SK-N-SH (cell line): ENCODE measurements around the gene HMG20A. TPM values are rescaled to one million over a fixed set of nuclear protein-coding genes. Genes with fewer than 3 reads are reported as not detected.

Experiments
- CTCF ChIA-PET: fragments of 300-600, 350-600 bp; formaldehyde crosslinking; extraction: SDS; loops from one replicate; lab custom pipeline; 2021; lab: Yijun Ruan, JAX
- POLR2A ChIA-PET: fragments of 350-600 bp; sonication (Branson Sonifier 250); formaldehyde crosslinking; extraction: SDS; loops from one replicate; lab custom pipeline; 2020; ENCODE audit warnings: antibody characterized with exemption, inconsistent platforms; lab: Yijun Ruan, JAX
- DNase-seq: peaks from one replicate; pipeline ENCODE4 v3.0.0; 2012
- H2AFZ ChIP-seq: fragments of 200-600 bp; sonication (generic); 2 replicates; pipeline ENCODE4 v1.8.1; 2016; ENCODE audit warnings: antibody characterized with exemption, mild to moderate bottlenecking, low read depth
- H3F3A ChIP-seq: fragments of 200-600 bp; sonication (generic); replicated peaks from 2 replicates; pipeline ENCODE3; 2016; ENCODE audit warnings: antibody characterized with exemption, mild to moderate bottlenecking; ENCODE audit not compliant: insufficient read depth
- H3K27ac ChIP-seq, 2 experiments: fragments of 200-500 bp in 1 of 2; fragments of 200-600 bp in 1 of 2; sonication (Bioruptor generic) in 1 of 2; sonication (generic), shearing (Covaris generic) in 1 of 2; 2 replicates each; pipeline versions ENCODE4 v1.5.1 to v1.6.1; 2014 to 2016; ENCODE audit warnings: low read depth in 2 of 2, inconsistent platforms in 1 of 2, low read length in 1 of 2, mild to moderate bottlenecking in 1 of 2, mixed read lengths in 1 of 2
- H3K27me3 ChIP-seq: fragments of 200-600 bp; sonication (generic), shearing (Covaris generic); 2 replicates; pipeline ENCODE4 v1.6.1; 2016; ENCODE audit warnings: mixed run types; ENCODE audit not compliant: insufficient read depth
- H3K36me3 ChIP-seq, 2 experiments: fragments of 200-500 bp in 1 of 2; fragments of 200-600 bp in 1 of 2; sonication (Bioruptor generic) in 1 of 2; sonication (generic) in 1 of 2; replicated peaks in 1 of 2; 2 replicates each; pipeline versions ENCODE3 to v1.5.1; 2014 to 2016; ENCODE audit warnings: low read length in 1 of 2, mild to moderate bottlenecking in 1 of 2; ENCODE audit not compliant: insufficient read depth in 2 of 2, control insufficient read depth in 1 of 2
- H3K4me1 ChIP-seq, 2 experiments: fragments of 200-500 bp in 1 of 2; fragments of 200-600 bp in 1 of 2; sonication (Bioruptor generic) in 1 of 2; sonication (generic), shearing (Covaris generic) in 1 of 2; 2 replicates each; pipeline versions ENCODE4 v1.5.1 to v1.6.1; 2014 to 2016; ENCODE audit warnings: low read depth in 1 of 2, low read length in 1 of 2, mixed run types in 1 of 2; ENCODE audit not compliant: insufficient read depth in 2 of 2, control insufficient read depth in 1 of 2
- H3K4me2 ChIP-seq: fragments of 200-600 bp; sonication (generic), shearing (Covaris generic); 2 replicates; pipeline ENCODE4 v1.6.1; 2017; ENCODE audit warnings: mixed run types
- H3K4me3 ChIP-seq, 2 experiments: fragments of 200-500 bp in 1 of 2; fragments of 200-600 bp in 1 of 2; sonication (Bioruptor generic) in 1 of 2; sonication (generic), shearing (Covaris generic) in 1 of 2; 2 replicates each; pipeline versions ENCODE4 v1.5.1 to v1.8.1; 2014 to 2016; ENCODE audit warnings: low read depth in 2 of 2, inconsistent platforms in 1 of 2, low read length in 1 of 2, mild to moderate bottlenecking in 1 of 2, mixed read lengths in 1 of 2, moderate library complexity in 1 of 2
- H3K79me2 ChIP-seq: fragments of 200-600 bp; sonication (generic); 2 replicates; pipeline ENCODE4 v1.8.1; 2017; ENCODE audit warnings: mild to moderate bottlenecking; ENCODE audit not compliant: insufficient read depth
- H3K9ac ChIP-seq: fragments of 200-600 bp; sonication (generic); 2 replicates; pipeline ENCODE4 v1.6.1; 2017; ENCODE audit warnings: mixed run types
- H3K9me2 ChIP-seq: fragments of 200-600 bp; sonication (generic); 2 replicates; pipeline ENCODE4 v1.6.1; 2017; ENCODE audit warnings: mixed run types
- H3K9me3 ChIP-seq: fragments of 200-600 bp; sonication (generic); 2 replicates; pipeline ENCODE4 v1.6.1; 2017; ENCODE audit warnings: mixed run types, mild to moderate bottlenecking, moderate library complexity
- H4K20me1 ChIP-seq: fragments of 200-600 bp; sonication (generic); 2 replicates; pipeline ENCODE4 v1.6.1; 2017; ENCODE audit warnings: mild to moderate bottlenecking, mixed run types; ENCODE audit not compliant: insufficient read depth
- ELF1 ChIP-seq: IDR thresholded peaks from 2 replicates; pipeline ENCODE4 v1.4.0; 2012
- EP300 ChIP-seq, 2 experiments: IDR thresholded peaks; 2 replicates each; pipeline versions ENCODE4 v1.4.0 to v1.6.1; 2012; ENCODE audit warnings: borderline replicate concordance in 1 of 2, low read depth in 1 of 2, low read length in 1 of 2
- EZH2phosphoT487 ChIP-seq: fragments of 200-600 bp; sonication (generic); IDR thresholded peaks from 2 replicates; pipeline ENCODE4 v1.6.1; 2017; ENCODE audit warnings: low read depth, mixed run types, mild to moderate bottlenecking, antibody characterized with exemption, moderate library complexity, borderline replicate concordance
- FOSL2 ChIP-seq: IDR thresholded peaks from 2 replicates; pipeline ENCODE4 v1.4.0; 2012; ENCODE audit warnings: low read depth, mild to moderate bottlenecking, moderate library complexity, borderline replicate concordance
- GABPA ChIP-seq: IDR thresholded peaks from 2 replicates; pipeline ENCODE4 v1.4.0; 2012; ENCODE audit warnings: low read depth, mild to moderate bottlenecking
- GATA2 ChIP-seq: sonication (generic); formaldehyde crosslinking; IDR thresholded peaks from 2 replicates; pipeline ENCODE4 v1.5.0; 2020; ENCODE audit warnings: mild to moderate bottlenecking, missing genetic modification reagents
- NRF1 ChIP-seq: IDR thresholded peaks from 2 replicates; pipeline ENCODE4 v1.6.1; 2012; ENCODE audit warnings: low read depth, mild to moderate bottlenecking, low read length
- PBX3 ChIP-seq: IDR thresholded peaks from 2 replicates; pipeline ENCODE4; 2012
- POLR2AphosphoS5 ChIP-seq: IDR thresholded peaks from 2 replicates; pipeline ENCODE4 v1.6.1; 2012; ENCODE audit warnings: low read depth, low read length
- RCOR1 ChIP-seq: fragments of 150-350 bp; IDR thresholded peaks from 2 replicates; pipeline ENCODE4 v1.6.1; 2017; ENCODE audit warnings: antibody characterized with exemption, low read length
- RFX5 ChIP-seq: IDR thresholded peaks from 2 replicates; pipeline ENCODE4 v1.6.1; 2012; ENCODE audit warnings: mild to moderate bottlenecking, improper control_type of control experiment, low read length
- RXRA ChIP-seq: IDR thresholded peaks from 2 replicates; pipeline ENCODE4 v1.4.0; 2012; ENCODE audit warnings: low read depth, mild to moderate bottlenecking, borderline replicate concordance
- SIN3A ChIP-seq: IDR thresholded peaks from 2 replicates; pipeline ENCODE4 v1.6.1; 2012; ENCODE audit warnings: low read depth, mild to moderate bottlenecking, low read length, moderate library complexity, borderline replicate concordance
- TAF1 ChIP-seq: IDR thresholded peaks from 2 replicates; pipeline ENCODE4 v1.6.1; 2012; ENCODE audit warnings: low read depth, mild to moderate bottlenecking, low read length, moderate library complexity, borderline replicate concordance
- TEAD4 ChIP-seq: IDR thresholded peaks from 2 replicates; pipeline ENCODE4 v1.4.0; 2012; ENCODE audit warnings: mild to moderate bottlenecking, borderline replicate concordance; ENCODE audit not compliant: insufficient read depth
- USF1 ChIP-seq: IDR thresholded peaks from 2 replicates; pipeline ENCODE4 v1.4.0; 2012; ENCODE audit warnings: low read depth, borderline replicate concordance
- USF2 ChIP-seq: fragments of 150-350 bp; IDR thresholded peaks from 2 replicates; pipeline ENCODE4 v1.6.1; 2017; ENCODE audit warnings: antibody characterized with exemption, low read length, low read depth, borderline replicate concordance
- YY1 ChIP-seq: IDR thresholded peaks from 2 replicates; pipeline ENCODE4 v1.4.0; 2012; ENCODE audit warnings: low read depth, mild to moderate bottlenecking
- ZBTB33 ChIP-seq: IDR thresholded peaks from 2 replicates; pipeline ENCODE4 v1.4.0; 2012; ENCODE audit warnings: low read depth, borderline replicate concordance
- WGBS: methylation state at CpG from one replicate; pipeline ENCODE4 v1.1.6; 2017; ENCODE audit warnings: low lambda C conversion rate; 5-methylcytosine and 5-hydroxymethylcytosine counted together
- polyA plus RNA-seq, 3 experiments: library from polyadenylated mRNA; depleted of rRNA; stranded (reverse); fragments of >200 nt; gene quantifications; 2 replicates each; pipeline ENCODE4 v1.2.3, GENCODE V29; 2012

The HMG20A gene
- polyA plus RNA-seq, 1 of the 3 experiments (the other 2 are of a cell fraction), result 27.7 TPM

GRCh38 chr15:77505556-77505955 lies 84.9 kb downstream of the HMG20A start:
- H3K79me2 ChIP-seq, result no peaks in the 10 kb centered on the region
- no peaks in the 10 kb centered on the region for H3K9me2 ChIP-seq
- H3K27ac ChIP-seq, result no peak overlapping the region
- H3K9ac ChIP-seq, result no peak overlapping the region
- H3K4me2 ChIP-seq, result no peak overlapping the region
- peaks cover 3% of the 10 kb centered on the region for H3F3A ChIP-seq
- H3K4me3 ChIP-seq, result no peak overlapping the region
- WGBS, result 60% methylated on average over 3 of the region's 4 CpGs
- peaks cover 24 to 28% of the 10 kb centered on the region in 2 experiments; a peak in 3 of 4 replicates for H3K4me1 ChIP-seq
- CTCF ChIA-PET, result interaction anchor here (0.6 to 2.8 kb wide), 4 partner anchors 9 to 387 kb away, joined by 3 to 14 read pairs (median 4); no protein-coding TSS in a partner anchor
- no peak overlapping the region for H2AFZ ChIP-seq
- no peak for DNase-seq
- POLR2A ChIA-PET, result no interaction called here
- TF ChIP-seq EP300 (IDR thresholded peaks at IDR 0.05; ENCODE audit: borderline replicate concordance in 1 of 2, low read depth in 1 of 2, low read length in 1 of 2) (no peak), RFX5 (no peak), GATA2 (CRISPR knock-in tag) (no peak), POLR2AphosphoS5 (no peak), RCOR1 (no peak), NRF1 (no peak), GABPA (no peak), TEAD4 (no peak), USF2 (no peak), RXRA (no peak)
- no peaks in the 10 kb centered on the region for H3K9me3 ChIP-seq
- H3K36me3 ChIP-seq, result no peaks in the 10 kb centered on the region
- H3K27me3 ChIP-seq, result no peaks in the 10 kb centered on the region
- H4K20me1 ChIP-seq, result no peaks in the 10 kb centered on the region

- 91% methylated on average over 18 of the region's 20 CpGs for WGBS
- Histone ChIP-seq H3K4me3 (no peak overlapping the region), H3K36me3 (no peaks in the 10 kb centered on the region), H3K9ac (no peak overlapping the region), H3K27ac (no peak overlapping the region), H3F3A (peaks cover 3% of the 10 kb centered on the region), H3K27me3 (no peaks in the 10 kb centered on the region), H4K20me1 (no peaks in the 10 kb centered on the region), H3K9me2 (no peaks in the 10 kb centered on the region), H3K9me3 (no peaks in the 10 kb centered on the region), H3K4me1 (peaks cover 20 to 22% of the 10 kb centered on the region in 2 experiments; a peak in 3 of 4 replicates), H3K4me2 (no peak overlapping the region), H3K79me2 (no peaks in the 10 kb centered on the region), H2AFZ (no peak overlapping the region)
- CTCF ChIA-PET, result interaction anchor here (1.5 to 3.2 kb wide), 3 partner anchors 10 to 388 kb away, joined by 5 to 14 read pairs (median 12); no protein-coding TSS in a partner anchor
- DNase-seq, result no peak
- POLR2A ChIA-PET, result no interaction called here
- TF ChIP-seq USF1, result no peak
- TF ChIP-seq USF2, result no peak
- TF ChIP-seq RCOR1, result no peak
- TF ChIP-seq EZH2phosphoT487, result no peak
- TF ChIP-seq GABPA, result no peak
- no peak for TF ChIP-seq SIN3A
- TF ChIP-seq ZBTB33, result no peak
- no peak for TF ChIP-seq TAF1
- TF ChIP-seq ELF1, result no peak
- TF ChIP-seq PBX3, result no peak
- no peak for TF ChIP-seq FOSL2
- no peak for TF ChIP-seq YY1
Measured at GRCh38 chr15:77506311-77507142, 85.8 kb downstream of the HMG20A start.
